IPS-18a (cell line): ENCODE data around the gene C2orf81.
"Not testable (repeated sequence)": the region's sequence is repeated elsewhere in the genome, so short reads cannot be mapped to it uniquely, and the experiment has no call there.

Experiments
- H3K27ac ChIP-seq: one replicate; pipeline ENCODE4 v1.5.1; 2013; ENCODE audit warnings: low read length
- H3K27me3 ChIP-seq: one replicate; pipeline ENCODE4 v1.6.1; 2013; ENCODE audit warnings: mild to moderate bottlenecking, low read length; ENCODE audit not compliant: control insufficient read depth, insufficient read depth
- H3K36me3 ChIP-seq: one replicate; pipeline ENCODE4 v1.6.1; 2013; ENCODE audit warnings: low read depth, low read length; ENCODE audit not compliant: control insufficient read depth
- H3K4me1 ChIP-seq: one replicate; pipeline ENCODE4 v1.6.1; 2013; ENCODE audit warnings: low read depth, low read length; ENCODE audit not compliant: control insufficient read depth
- H3K4me3 ChIP-seq: one replicate; pipeline ENCODE4 v1.5.1; 2013; ENCODE audit warnings: low read length
- H3K9ac ChIP-seq: one replicate; pipeline ENCODE4 v1.6.1; 2013; ENCODE audit warnings: mild to moderate bottlenecking, low read length, moderate library complexity
- H3K9me3 ChIP-seq: one replicate; pipeline ENCODE4 v1.6.1; 2013; ENCODE audit warnings: low read depth, low read length; ENCODE audit not compliant: control insufficient read depth

C2orf81 gene

DNA sequence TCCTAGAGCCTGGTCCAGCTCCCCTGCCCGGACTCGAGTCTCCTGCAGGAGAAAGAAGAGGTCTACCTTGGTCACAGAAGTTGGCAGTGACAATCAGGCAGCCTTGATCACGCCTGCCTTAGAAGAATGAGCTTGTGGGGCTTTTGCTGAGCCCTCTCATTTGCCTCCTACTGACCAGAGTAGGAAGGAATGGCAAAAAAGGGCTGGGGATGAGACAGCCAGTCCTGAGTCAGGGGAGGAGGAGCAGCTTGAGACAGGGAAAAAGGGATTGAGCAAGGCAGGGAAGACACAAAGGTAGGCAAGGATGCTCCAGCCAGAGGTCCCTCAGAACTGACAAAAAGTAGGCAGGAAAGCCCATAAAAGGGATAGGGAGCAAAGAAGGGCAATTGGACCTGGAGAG lies 6.1 kb upstream of the C2orf81 start:
- H3K9me3 ChIP-seq, result no peaks in the 10 kb centered on the region
- no peak overlapping the region for H3K4me3 ChIP-seq
- H3K4me1 ChIP-seq, result no peaks in the 10 kb centered on the region
- no peak overlapping the region for H3K27ac ChIP-seq
- H3K36me3 ChIP-seq, result peaks cover 73% of the 10 kb centered on the region
- no peak overlapping the region for H3K9ac ChIP-seq
- H3K27me3 ChIP-seq, result peaks cover 15% of the 10 kb centered on the region

DNA sequence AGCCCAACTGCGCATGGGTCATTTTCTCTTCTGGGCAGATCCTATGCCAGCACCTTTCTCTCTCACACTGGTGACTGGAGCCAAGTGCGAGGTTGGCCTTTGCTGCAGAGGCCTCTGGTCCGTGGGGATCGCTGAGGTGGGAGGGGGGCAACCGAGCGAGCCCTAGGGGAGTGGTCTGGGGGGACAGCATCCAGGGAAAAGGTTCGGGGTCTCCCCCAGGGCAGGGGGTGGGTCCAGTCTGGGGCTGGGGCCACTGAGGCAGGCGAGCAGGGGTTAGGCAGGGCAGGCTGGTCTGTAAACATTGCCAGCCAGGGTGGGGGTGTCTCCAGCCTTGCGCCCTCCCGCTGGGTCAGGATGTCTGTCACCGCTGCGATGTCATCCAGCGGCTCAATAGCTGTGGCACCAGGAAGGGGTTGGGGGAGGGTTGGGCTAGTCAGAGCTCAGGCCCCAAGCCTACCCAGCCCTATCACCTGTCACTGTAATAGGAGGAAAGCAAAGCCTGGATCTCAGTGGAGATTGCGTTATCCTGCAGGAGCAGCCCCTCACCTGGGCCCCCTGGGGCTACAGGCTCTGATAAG lies 4.9 kb upstream of the C2orf81 start:
- peaks cover 64% of the 10 kb centered on the region for H3K36me3 ChIP-seq
- H3K9me3 ChIP-seq, result no peaks in the 10 kb centered on the region
- H3K9ac ChIP-seq, result no peak overlapping the region
- H3K27ac ChIP-seq, result no peak overlapping the region
- H3K4me3 ChIP-seq, result no peak overlapping the region
- no peaks in the 10 kb centered on the region for H3K4me1 ChIP-seq
- peaks cover 15% of the 10 kb centered on the region for H3K27me3 ChIP-seq

DNA sequence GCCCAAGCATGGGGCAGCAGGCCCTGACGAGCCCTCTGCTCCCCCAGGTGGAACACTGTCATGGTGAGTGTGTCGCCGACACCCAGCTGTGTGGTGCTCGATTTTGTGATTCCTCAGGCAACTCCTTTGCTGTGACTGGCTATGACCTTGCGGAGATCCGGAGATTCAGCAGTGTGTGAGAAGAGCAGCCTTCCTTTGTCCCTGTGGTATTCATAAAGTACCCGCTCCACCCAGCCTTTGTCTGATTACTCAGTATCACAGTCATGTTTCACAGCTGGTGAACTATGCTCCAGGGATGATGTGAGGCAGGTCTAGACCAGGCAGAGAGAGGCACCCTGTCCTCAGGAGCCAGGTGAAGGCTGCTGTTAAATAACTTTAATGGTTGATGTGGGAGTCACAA lies 4.1 kb upstream of the C2orf81 start:
- H3K4me3 ChIP-seq, result no peak overlapping the region
- H3K9ac ChIP-seq, result no peak overlapping the region
- no peak overlapping the region for H3K27ac ChIP-seq
- no peaks in the 10 kb centered on the region for H3K9me3 ChIP-seq
- peaks cover 15% of the 10 kb centered on the region for H3K27me3 ChIP-seq
- H3K4me1 ChIP-seq, result no peaks in the 10 kb centered on the region
- H3K36me3 ChIP-seq, result peaks cover 56% of the 10 kb centered on the region

DNA sequence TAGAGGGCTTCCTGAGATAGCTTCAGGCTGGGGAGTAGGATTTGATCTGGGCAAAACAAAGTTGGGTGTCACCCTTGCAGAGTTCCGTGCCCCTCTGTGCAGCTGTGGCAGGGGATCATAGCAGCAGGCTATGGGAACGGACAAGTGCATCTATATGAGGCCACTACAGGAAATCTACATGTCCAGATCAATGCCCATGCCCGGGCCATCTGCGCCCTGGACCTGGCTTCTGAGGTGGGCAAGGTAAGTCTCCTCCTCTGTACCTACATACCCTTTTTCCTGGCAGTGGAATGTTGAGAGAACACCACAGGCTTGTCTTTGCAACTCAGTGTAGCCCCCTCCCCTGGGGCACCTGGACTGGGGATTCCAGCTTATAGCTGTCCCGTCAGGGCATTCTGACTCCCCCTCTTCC lies 3.6 kb upstream of the C2orf81 start:
- H3K4me1 ChIP-seq, result no peaks in the 10 kb centered on the region
- H3K36me3 ChIP-seq, result peaks cover 51% of the 10 kb centered on the region
- H3K4me3 ChIP-seq, result no peak overlapping the region
- H3K27ac ChIP-seq, result no peak overlapping the region
- H3K9ac ChIP-seq, result no peak overlapping the region
- H3K9me3 ChIP-seq, result no peaks in the 10 kb centered on the region
- peaks cover 19% of the 10 kb centered on the region for H3K27me3 ChIP-seq

DNA sequence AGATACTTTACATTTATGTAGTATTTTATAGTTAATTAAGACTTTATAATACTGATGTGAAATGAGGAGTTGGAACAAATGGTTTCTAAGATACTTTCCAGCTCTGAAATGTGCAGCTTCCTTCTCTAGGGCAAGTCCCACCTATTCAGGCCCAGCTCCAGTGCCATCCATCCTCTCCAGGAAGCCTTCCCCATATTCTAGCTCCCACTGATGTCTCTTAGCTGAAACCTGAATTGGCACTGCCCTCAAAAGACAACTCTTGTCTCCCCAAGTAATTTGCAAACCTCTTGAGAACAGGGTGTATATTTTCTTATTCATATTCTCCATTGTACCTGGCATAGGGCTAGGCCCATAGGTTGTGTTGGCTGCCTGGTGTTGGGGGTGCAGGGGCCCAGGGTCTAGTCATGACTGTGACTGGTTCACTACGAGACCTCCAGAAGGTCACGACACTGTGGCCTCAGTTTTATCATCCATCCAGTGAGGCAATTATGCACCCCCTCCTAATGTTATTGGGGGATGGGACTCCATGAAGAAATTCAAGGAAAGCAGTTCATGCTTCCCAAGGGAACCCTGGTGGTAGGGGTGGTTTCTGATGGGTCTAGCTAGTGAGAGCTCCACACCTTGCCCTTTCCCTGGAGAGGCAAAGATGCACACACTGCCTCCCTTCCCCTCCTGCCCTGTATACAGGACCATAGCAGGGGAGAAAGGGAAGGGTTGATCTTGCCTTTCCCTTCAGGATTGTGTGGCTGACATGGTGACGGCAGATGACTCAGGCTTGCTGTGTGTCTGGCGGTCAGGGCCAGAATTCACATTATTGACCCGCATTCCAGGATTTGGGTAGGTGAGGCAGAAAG lies 2.9 kb upstream of the C2orf81 start:
- no peak overlapping the region for H3K9ac ChIP-seq
- H3K27ac ChIP-seq, result no peak overlapping the region
- H3K27me3 ChIP-seq, result peaks cover 19% of the 10 kb centered on the region
- no peak overlapping the region for H3K4me3 ChIP-seq
- no peaks in the 10 kb centered on the region for H3K4me1 ChIP-seq
- H3K9me3 ChIP-seq, result no peaks in the 10 kb centered on the region
- peaks cover 44% of the 10 kb centered on the region for H3K36me3 ChIP-seq

DNA sequence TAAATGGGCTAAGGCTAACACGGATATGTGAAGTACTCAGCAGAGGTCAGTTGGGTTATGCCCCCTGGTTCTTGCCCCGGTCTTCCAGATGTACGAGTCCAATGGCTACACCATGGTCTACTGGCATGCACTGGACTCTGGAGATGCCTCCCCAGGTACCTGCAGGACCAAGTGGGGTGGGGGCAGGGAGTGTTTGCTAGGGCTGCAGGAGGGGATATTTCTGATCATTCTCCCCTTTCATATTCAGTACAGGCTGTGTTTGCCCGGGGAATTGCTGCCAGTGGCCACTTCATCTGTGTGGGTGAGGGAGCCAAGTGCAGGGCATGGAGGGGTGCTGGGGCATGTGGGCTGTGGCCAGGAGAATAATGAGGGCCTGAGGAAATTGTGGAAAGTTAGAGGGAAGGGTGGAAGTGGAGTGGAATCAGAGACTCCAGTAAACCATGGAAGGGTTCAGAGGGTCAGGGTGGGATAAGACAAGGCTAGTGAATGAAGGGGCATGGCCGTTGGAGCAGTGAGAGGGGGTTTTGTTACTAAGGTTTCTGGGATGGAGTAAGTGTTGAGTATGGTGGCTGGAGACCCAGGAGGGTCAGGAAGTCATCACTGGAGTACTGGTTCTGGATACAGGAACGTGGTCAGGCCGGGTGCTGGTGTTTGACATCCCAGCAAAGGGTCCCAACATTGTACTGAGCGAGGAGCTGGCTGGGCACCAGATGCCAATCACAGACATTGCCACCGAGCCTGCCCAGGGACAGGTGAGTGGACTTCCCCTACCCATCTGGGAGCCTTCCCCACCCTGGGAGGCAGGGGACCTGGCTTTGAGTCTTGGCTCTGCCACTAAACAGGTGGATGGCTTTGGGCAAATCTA lies 2.0 kb upstream of the C2orf81 start:
- Histone ChIP-seq H3K9me3 (no peaks in the 10 kb centered on the region), H3K36me3 (peaks cover 35% of the 10 kb centered on the region), H3K27me3 (peaks cover 19% of the 10 kb centered on the region), H3K4me1 (no peaks in the 10 kb centered on the region), H3K4me3 (no peak overlapping the region), H3K27ac (no peak overlapping the region), H3K9ac (no peak overlapping the region)

DNA sequence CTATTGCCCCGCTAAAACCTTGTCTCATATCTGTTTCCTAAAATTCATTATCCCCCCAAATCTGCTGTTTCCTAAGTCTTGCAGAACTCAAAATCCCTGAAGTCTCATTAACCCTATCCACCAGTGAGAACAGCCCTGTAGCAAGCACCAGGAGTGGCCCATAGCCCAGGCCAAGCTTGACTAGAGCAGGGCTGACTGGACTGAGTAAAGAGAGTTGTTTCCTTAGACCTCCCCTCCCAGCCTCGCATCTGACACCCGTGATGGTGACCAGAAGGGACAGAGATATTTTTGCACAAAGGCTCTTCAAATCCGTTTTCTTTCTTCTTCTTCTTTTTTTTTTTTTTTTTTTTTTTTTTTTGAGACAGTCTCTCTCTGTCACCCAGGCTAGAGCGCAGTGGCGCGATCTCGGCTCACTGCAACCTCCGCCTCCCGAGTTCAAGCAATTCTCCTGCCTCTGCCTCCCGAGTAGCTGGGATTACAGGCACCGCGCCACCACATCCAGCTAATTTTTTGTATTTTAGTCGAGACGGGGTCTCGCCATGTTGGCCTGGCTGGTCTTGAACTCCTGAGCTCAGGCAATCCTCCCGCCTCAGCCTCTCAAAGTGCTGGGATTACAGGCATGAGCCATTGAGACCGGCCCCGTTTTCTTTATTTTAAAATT lies 846 bp downstream of the C2orf81 start:
- H3K4me1 ChIP-seq, H3K9me3 ChIP-seq, H3K27ac ChIP-seq: not testable (repeated sequence)
- peak overlapping the region; percentile 83 for H3K4me3 ChIP-seq
- H3K9ac ChIP-seq, result peak overlapping the region; percentile 75
- H3K27me3 ChIP-seq, result peaks cover 19% of the 10 kb centered on the region
- H3K36me3 ChIP-seq, result peaks cover 10% of the 10 kb centered on the region

DNA sequence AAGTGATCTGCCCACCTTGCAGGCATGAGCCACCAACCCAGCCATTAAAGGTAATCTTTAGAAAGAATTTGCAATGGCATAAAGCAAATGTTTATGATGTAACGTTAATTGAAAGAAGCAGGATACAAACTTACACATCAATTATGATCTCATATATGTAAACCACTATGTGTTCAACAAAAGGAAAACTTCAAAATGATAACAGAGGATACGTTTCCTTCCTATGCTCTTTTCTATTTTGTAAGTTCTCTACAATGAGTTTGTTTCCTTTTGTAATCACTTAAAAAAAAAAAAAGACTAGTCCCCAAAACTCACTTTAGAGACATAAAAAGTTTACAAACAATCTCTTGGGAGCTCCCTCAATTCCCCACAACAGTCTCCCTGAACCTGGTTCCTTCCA lies 1.4 kb downstream of the C2orf81 start:
- peaks cover 4% of the 10 kb centered on the region for H3K36me3 ChIP-seq
- H3K9ac ChIP-seq, result no peak overlapping the region
- no peaks in the 10 kb centered on the region for H3K4me1 ChIP-seq
- H3K27ac ChIP-seq, result no peak overlapping the region
- H3K4me3 ChIP-seq, result no peak overlapping the region
- H3K9me3 ChIP-seq, result no peaks in the 10 kb centered on the region
- H3K27me3 ChIP-seq, result peaks cover 19% of the 10 kb centered on the region

DNA sequence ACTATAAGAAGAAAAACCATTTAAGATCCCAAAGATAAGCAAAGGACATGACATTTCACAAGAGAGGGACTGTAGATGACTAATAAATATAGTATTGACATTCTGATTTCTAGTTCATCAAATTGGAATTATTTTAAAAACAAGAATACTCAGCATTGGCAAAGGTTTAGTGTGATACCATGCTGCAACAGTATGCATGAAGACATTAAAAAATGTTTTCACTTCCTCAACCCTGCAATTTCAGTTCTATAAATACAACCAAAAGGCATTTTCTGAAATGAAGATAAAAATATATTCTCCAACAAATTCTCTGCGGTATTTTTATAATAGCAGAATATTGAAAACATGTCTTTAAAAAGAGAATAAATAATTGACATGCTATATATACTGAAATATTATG lies 2.1 kb downstream of the C2orf81 start:
- H3K9me3 ChIP-seq, result no peaks in the 10 kb centered on the region
- H3K4me3 ChIP-seq, result no peak overlapping the region

DNA sequence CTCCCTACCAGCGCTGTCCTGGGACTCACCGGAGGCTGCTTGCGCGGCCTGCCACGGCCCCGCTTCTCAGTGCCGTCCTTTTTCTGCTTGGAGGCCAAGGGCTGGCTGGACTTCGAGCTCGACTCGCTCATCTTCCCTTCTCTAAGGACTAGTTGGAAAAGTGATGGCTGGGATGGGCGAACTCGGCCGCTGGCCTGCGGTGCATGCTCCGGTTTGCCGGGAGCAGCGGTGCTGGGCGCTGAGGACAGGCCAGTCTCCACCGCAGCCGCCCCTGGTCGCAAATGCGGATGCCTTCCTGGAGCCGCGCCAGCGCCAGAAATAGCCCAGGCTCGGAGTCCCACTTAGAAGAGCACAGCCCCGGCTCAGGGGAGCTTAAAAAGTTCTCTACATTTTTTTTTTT lies 3.1 kb downstream of the C2orf81 start:
- Histone ChIP-seq H3K36me3 (no peaks in the 10 kb centered on the region), H3K27me3 (peaks cover 12% of the 10 kb centered on the region), H3K27ac (no peak overlapping the region), H3K4me1 (no peaks in the 10 kb centered on the region), H3K9me3 (no peaks in the 10 kb centered on the region), H3K4me3 (no peak overlapping the region), H3K9ac (no peak overlapping the region)

More for the DNA sequence above, 2.1 kb downstream of the C2orf81 start:
- Histone ChIP-seq H3K27ac (no peak overlapping the region), H3K36me3 (no peaks in the 10 kb centered on the region), H3K4me1 (no peaks in the 10 kb centered on the region), H3K9ac (no peak overlapping the region), H3K27me3 (peaks cover 19% of the 10 kb centered on the region)

DNA sequence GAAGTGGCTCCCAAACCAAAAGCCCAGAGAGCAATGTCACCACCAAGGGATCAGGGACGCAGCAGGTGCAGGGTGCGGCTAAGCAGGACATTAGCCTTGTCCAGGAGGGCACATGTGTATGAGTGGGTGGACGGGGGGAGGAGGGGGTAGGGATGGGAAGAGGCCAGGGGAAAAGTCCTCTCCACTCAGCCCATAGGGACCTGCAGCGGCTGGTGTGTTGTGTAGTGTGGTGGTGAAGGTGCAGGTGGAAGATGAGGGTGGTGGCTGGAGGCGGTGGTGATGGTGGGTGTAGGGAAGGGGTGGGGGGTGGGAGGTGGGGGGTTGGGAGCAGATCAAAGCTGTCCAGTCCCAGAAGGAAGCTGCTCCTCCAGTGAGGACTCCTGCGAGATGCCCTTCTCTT lies 3.7 kb downstream of the C2orf81 start:
- Histone ChIP-seq H3K27me3 (peaks cover 7% of the 10 kb centered on the region), H3K36me3 (no peaks in the 10 kb centered on the region), H3K4me1 (no peaks in the 10 kb centered on the region), H3K9ac (no peak overlapping the region), H3K27ac (no peak overlapping the region), H3K9me3 (no peaks in the 10 kb centered on the region), H3K4me3 (no peak overlapping the region)
